PC-3 (cell line): ENCODE results near the gene METAP1. TPM values are rescaled to one million over a fixed set of nuclear protein-coding genes. Genes with fewer than 3 reads are reported as not detected.
"Not testable (repeated sequence)": the region's sequence is repeated elsewhere in the genome, so short reads cannot be mapped to it uniquely, and the experiment has no call there.

Experiments used
- ATAC-seq: fragments of 200-7000 bp; cut with Tn5 transposase; 2 replicates; pipeline ENCODE4 v1.9.1; 2020; ENCODE audit warnings: mild to moderate bottlenecking, moderate library complexity
- BruUV-seq: library from RNA; stranded (reverse); fragments of 400-500 nt; replicated peaks from 2 replicates; lab custom pipeline; 2021; lab: Mats Ljungman, UMichigan
- CTCF ChIA-PET: fragments of 300-600 bp; sonication (Branson Sonifier 250); formaldehyde crosslinking; loops from one replicate; lab custom pipeline; 2022; ENCODE audit warnings: antibody characterized with exemption; lab: Charles Lee
- POLR2A ChIA-PET: fragments of 300-600 bp; sonication (Branson Sonifier 250); formaldehyde crosslinking; loops from one replicate; lab custom pipeline; 2022; ENCODE audit warnings: antibody characterized with exemption; ENCODE audit not compliant: unreplicated experiment; lab: Charles Lee
- DNase-seq: peaks from one replicate; pipeline ENCODE4 v3.0.0-alpha.2; 2015
- H2AFZ ChIP-seq: fragments of 300-600 bp; sonication (generic); 2 replicates; pipeline ENCODE4 v1.6.0; 2016; ENCODE audit warnings: antibody characterized with exemption, low read length
- H3F3A ChIP-seq: fragments of 300-600 bp; sonication (generic); one replicate; pipeline ENCODE4 v1.6.0; 2017; ENCODE audit warnings: antibody characterized with exemption, low read length, control low read depth, mild to moderate bottlenecking; ENCODE audit not compliant: unreplicated experiment
- H3K27ac ChIP-seq: fragments of 300-600 bp; sonication (generic); 2 replicates; pipeline ENCODE4 v1.5.1; 2016; ENCODE audit warnings: mild to moderate bottlenecking, low read length
- H3K27me3 ChIP-seq: fragments of 300-600 bp; sonication (generic); 2 replicates; pipeline ENCODE4 v1.6.1; 2016; ENCODE audit warnings: low read length, mixed read lengths
- H3K36me3 ChIP-seq: fragments of 300-600 bp; sonication (generic); 2 replicates; pipeline ENCODE4 v1.6.1; 2016; ENCODE audit warnings: low read depth, mixed run types, low read length, mixed read lengths
- H3K4me1 ChIP-seq: fragments of 300-600 bp; sonication (generic); 2 replicates; pipeline ENCODE4 v1.5.1; 2016; ENCODE audit warnings: low read length; ENCODE audit not compliant: insufficient read depth
- H3K4me2 ChIP-seq: fragments of 300-600 bp; sonication (generic); 2 replicates; pipeline ENCODE4 v1.6.0; 2016; ENCODE audit warnings: low read length
- H3K4me3 ChIP-seq: fragments of 300-600 bp; sonication (generic); 2 replicates; pipeline ENCODE4 v1.5.1; 2016; ENCODE audit warnings: mild to moderate bottlenecking, low read length, mixed read lengths
- H3K79me2 ChIP-seq: fragments of 300-600 bp; sonication (generic); 2 replicates; pipeline ENCODE4 v1.6.1; 2017; ENCODE audit warnings: low read length, mixed read lengths
- H3K9ac ChIP-seq: fragments of 300-600 bp; sonication (generic); 2 replicates; pipeline ENCODE4 v1.6.0; 2016; ENCODE audit warnings: mild to moderate bottlenecking, low read length
- H3K9me2 ChIP-seq: fragments of 300-600 bp; sonication (generic); replicated peaks from 2 replicates; pipeline ENCODE4 v1.6.1; 2016; ENCODE audit warnings: mixed run types, low read length, mixed read lengths
- H3K9me3 ChIP-seq: fragments of 300-600 bp; sonication (generic); 2 replicates; pipeline ENCODE4 v1.6.1; 2016; ENCODE audit warnings: low read length, mixed read lengths
- H4K20me1 ChIP-seq: fragments of 300-600 bp; sonication (generic); 2 replicates; pipeline ENCODE4 v1.6.1; 2016; ENCODE audit warnings: low read length, mixed read lengths
- CTCF ChIP-seq: fragments of 300-600 bp; sonication (generic); conservative IDR thresholded peaks from 2 replicates; pipeline ENCODE4 v1.5.1; 2017; ENCODE audit warnings: antibody characterized with exemption, low read depth, mild to moderate bottlenecking, low read length
- EZH2 ChIP-seq: fragments of 300-600 bp; sonication (generic); IDR thresholded peaks from one replicate; pipeline ENCODE4 v1.6.1; 2017; ENCODE audit warnings: antibody characterized with exemption, mild to moderate bottlenecking, low read length; ENCODE audit not compliant: unreplicated experiment
- EZH2phosphoT487 ChIP-seq: fragments of 300-600 bp; sonication (generic); IDR thresholded peaks from 2 replicates; pipeline ENCODE4 v1.6.1; 2018; ENCODE audit warnings: mild to moderate bottlenecking, antibody characterized with exemption, low read length, borderline replicate concordance
- intact Hi-C: fragments of 100-400 bp; cut with micrococcal nuclease; formaldehyde crosslinking; loops from 2 replicates; pipeline ENCODE4 v1.9.0; 2023
- total RNA-seq: library from RNA; depleted of rRNA; stranded (reverse); fragments of >200 nt; gene quantifications from 2 replicates; pipeline ENCODE4 v1.2.3, GENCODE V29; 2014

The METAP1 gene
- total RNA-seq, 1 experiment from 2014 or later: 53.9 TPM

- CTCF ChIA-PET: no interaction called here
Measured at GRCh38 chr4:99059550-99059949, 64.0 kb downstream of the METAP1 start.

DNA sequence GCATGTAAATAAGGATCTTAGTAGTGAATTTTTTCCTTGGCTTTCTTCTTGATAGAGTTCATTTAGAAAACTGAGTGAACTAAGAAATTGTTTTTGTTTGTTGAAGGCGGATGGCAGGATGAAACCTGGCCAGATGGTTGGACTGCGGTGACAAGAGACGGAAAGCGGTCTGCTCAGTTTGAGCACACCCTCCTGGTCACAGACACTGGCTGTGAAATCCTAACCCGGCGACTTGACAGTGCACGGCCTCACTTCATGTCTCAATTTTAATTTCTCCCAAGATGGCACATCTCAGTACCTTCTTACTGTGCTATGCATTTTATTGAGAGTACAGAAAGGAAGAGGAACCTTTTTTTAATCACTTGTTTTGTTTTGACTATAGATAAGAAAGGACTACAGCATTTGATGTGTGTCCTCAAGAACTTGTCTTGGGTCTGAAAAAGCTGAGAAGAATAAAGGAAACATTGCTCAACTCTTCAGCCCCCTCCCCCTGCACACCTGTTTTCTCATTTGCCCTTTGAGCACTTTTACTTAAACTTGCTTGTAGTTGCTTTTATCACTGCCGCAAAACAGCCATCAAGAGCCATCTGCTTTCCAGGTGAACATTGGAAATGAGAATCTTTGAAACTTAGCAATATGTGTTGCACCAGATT, 65.7 kb downstream of the METAP1 start:
- Histone ChIP-seq H4K20me1 (no peaks in the 10 kb centered on the region), H2AFZ (no peak overlapping the region), H3K9me2 (no peaks in the 10 kb centered on the region), H3K9ac (no peak overlapping the region), H3K27ac (no peak overlapping the region), H3K4me2 (0 out of 2 replicates have a peak overlapping the region, but pooled peaks have one; percentile 64), H3K27me3 (no peaks in the 10 kb centered on the region), H3K79me2 (no peaks in the 10 kb centered on the region), H3K4me3 (no peak overlapping the region), H3K36me3 (peaks cover 35% of the 10 kb centered on the region), H3K4me1 (peaks cover 24% of the 10 kb centered on the region), H3K9me3 (no peaks in the 10 kb centered on the region), H3F3A (no peaks in the 10 kb centered on the region)
- CTCF ChIA-PET: no interaction called here
- DNase-seq: no peak
- no TSS peak for BruUV-seq
- ATAC-seq: no peak
- POLR2A ChIA-PET: no interaction called here
- intact Hi-C loops: loop anchor here (2.0 kb wide), 1 partner anchor 26 kb away; no protein-coding TSS in a partner anchor
- TF ChIP-seq EZH2phosphoT487 (no peak), EZH2 (no peak), CTCF (no peak)

More at GRCh38 chr4:99059550-99059949, 64.0 kb downstream of the METAP1 start:
- Histone ChIP-seq H3K4me2 (peak overlapping the region; percentile 57), H3K4me3 (peak overlapping the region; percentile 36; the same call in 1 of the 2 replicates), H3K9me2 (no peaks in the 10 kb centered on the region), H2AFZ (no peak overlapping the region), H3K79me2 (no peaks in the 10 kb centered on the region), H3K9ac (no peak overlapping the region), H3K4me1 (peaks cover 30% of the 10 kb centered on the region), H4K20me1 (no peaks in the 10 kb centered on the region), H3K27ac (peak overlapping the region; percentile 58), H3K9me3 (no peaks in the 10 kb centered on the region), H3K36me3 (peaks cover 37% of the 10 kb centered on the region), H3K27me3 (no peaks in the 10 kb centered on the region), H3F3A (no peaks in the 10 kb centered on the region)
- no peak for ATAC-seq
- no peak for DNase-seq
- no peak for TF ChIP-seq CTCF
- no peak for TF ChIP-seq EZH2
- no peak for TF ChIP-seq EZH2phosphoT487
- POLR2A ChIA-PET: no interaction called here
- intact Hi-C loops: loop anchor here (5.0 kb wide), 1 partner anchor 122 kb away; no protein-coding TSS in a partner anchor
- BruUV-seq: no TSS peak

- intact Hi-C loops: no loop called here
- ATAC-seq: no peak
- TSS peak; percentile 57 for BruUV-seq
- Histone ChIP-seq H3K9me3 (no peaks in the 10 kb centered on the region), H3F3A (no peaks in the 10 kb centered on the region), H3K27me3 (no peaks in the 10 kb centered on the region), H3K36me3 (peaks cover 35% of the 10 kb centered on the region), H3K4me2 (no peak overlapping the region), H3K79me2 (no peaks in the 10 kb centered on the region), H4K20me1 (no peaks in the 10 kb centered on the region), H3K9me2 (no peaks in the 10 kb centered on the region), H3K4me3 (no peak overlapping the region), H3K9ac (no peak overlapping the region), H3K27ac (no peak overlapping the region), H2AFZ (no peak overlapping the region), H3K4me1 (peaks cover 24% of the 10 kb centered on the region)
- CTCF ChIA-PET: no interaction called here
- no peak for DNase-seq
- POLR2A ChIA-PET: no interaction called here
- TF ChIP-seq EZH2: no peak
- TF ChIP-seq EZH2phosphoT487: no peak
- no peak for TF ChIP-seq CTCF
Measured at GRCh38 chr4:99062120-99062519, 66.6 kb downstream of the METAP1 start.

- ATAC-seq, H3K9me2 ChIP-seq, intact Hi-C loops, H3K79me2 ChIP-seq, H3K27me3 ChIP-seq, H3K9ac ChIP-seq, H2AFZ ChIP-seq, H3K4me2 ChIP-seq, H3K4me1 ChIP-seq, POLR2A ChIA-PET, H3F3A ChIP-seq, BruUV-seq, H3K4me3 ChIP-seq, DNase-seq, H4K20me1 ChIP-seq, CTCF ChIA-PET, H3K27ac ChIP-seq, H3K9me3 ChIP-seq: not testable (repeated sequence)
- peaks cover 13% of the 10 kb centered on the region; the same call in 1 of the 2 replicates for H3K36me3 ChIP-seq
Measured at GRCh38 chr4:99065521-99065920, 70.0 kb downstream of the METAP1 start.
